HEK293 (cell line): ENCODE data around the gene NT5C1B.

ENCODE experiments used
- BCL11B ChIP-seq: fragments of 450-650 bp; formaldehyde crosslinking; IDR thresholded peaks from 2 replicates; pipeline ENCODE4 v1.5.1; 2016; ENCODE audit warnings: low read depth, missing biosample characterization, missing genetic modification characterization
- MEIS1 ChIP-seq: sonication (generic); formaldehyde crosslinking; IDR thresholded peaks from 2 replicates; pipeline ENCODE4 v1.8.1; 2022; ENCODE audit warnings: missing genetic modification reagents, mild to moderate bottlenecking, borderline replicate concordance
- ZNF18 ChIP-seq: fragments of 450-650 bp; formaldehyde crosslinking; IDR thresholded peaks from 2 replicates; pipeline ENCODE4 v1.5.1; 2016; ENCODE audit warnings: missing biosample characterization, missing genetic modification characterization
- ZNF214 ChIP-seq: fragments of 450-650 bp; formaldehyde crosslinking; IDR thresholded peaks from 2 replicates; pipeline ENCODE4 v1.5.1; 2017; ENCODE audit warnings: missing biosample characterization, mild to moderate bottlenecking, missing genetic modification characterization, borderline replicate concordance
- TF ChIP-seq, protein P1 (sequence below): fragments of 450-650 bp; formaldehyde crosslinking; IDR thresholded peaks from 2 replicates; pipeline ENCODE4 v1.5.1; 2016; ENCODE audit warnings: missing biosample characterization, missing genetic modification characterization

GRCh38 chr2:18514526-18515461, 74.6 kb downstream of the NT5C1B start:
- TF ChIP-seq, protein P1, sequence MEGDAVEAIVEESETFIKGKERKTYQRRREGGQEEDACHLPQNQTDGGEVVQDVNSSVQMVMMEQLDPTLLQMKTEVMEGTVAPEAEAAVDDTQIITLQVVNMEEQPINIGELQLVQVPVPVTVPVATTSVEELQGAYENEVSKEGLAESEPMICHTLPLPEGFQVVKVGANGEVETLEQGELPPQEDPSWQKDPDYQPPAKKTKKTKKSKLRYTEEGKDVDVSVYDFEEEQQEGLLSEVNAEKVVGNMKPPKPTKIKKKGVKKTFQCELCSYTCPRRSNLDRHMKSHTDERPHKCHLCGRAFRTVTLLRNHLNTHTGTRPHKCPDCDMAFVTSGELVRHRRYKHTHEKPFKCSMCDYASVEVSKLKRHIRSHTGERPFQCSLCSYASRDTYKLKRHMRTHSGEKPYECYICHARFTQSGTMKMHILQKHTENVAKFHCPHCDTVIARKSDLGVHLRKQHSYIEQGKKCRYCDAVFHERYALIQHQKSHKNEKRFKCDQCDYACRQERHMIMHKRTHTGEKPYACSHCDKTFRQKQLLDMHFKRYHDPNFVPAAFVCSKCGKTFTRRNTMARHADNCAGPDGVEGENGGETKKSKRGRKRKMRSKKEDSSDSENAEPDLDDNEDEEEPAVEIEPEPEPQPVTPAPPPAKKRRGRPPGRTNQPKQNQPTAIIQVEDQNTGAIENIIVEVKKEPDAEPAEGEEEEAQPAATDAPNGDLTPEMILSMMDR (tag by site-specific recombination) = peak; percentile 32; the same call in 1 of the 2 replicates
- TF ChIP-seq ZNF18 (tag by site-specific recombination) (no peak), BCL11B (tag by site-specific recombination) (no peak), ZNF214 (tag by site-specific recombination) (no peak), MEIS1 (CRISPR knock-in tag) (no peak)
